Measurements from ENCODE around the gene TRIM62.

TRIM62 gene

DNA sequence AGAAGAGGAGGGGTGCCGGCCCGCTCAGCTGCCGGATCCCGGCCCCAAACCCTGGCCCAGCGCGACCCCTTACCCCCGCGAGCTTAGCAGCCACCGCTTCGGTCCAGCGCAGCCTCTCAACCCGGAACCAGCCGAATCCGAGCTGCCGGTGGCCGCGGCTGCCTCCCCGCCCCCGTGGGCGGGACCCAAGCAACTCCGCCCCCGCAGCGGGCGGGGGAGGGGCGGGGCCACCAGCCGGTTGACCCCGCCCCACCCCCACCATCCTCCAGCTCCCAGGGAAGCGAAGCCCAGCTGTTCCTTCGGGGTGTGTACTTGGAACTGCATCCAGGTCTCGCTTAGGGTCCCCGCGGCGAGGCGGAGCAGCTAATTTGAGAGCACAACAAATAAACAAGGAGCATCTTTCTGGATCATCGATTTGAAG is at the start of gene TRIM62:
Gene TRIM62 (minus strand): TSS at position 123 of the 421 bp plus-strand sequence. CDS start 611 bp downstream, outside the sequence.
- peak; percentile 78 for DNase-seq (ENCODE audit: low spot score)

DNA sequence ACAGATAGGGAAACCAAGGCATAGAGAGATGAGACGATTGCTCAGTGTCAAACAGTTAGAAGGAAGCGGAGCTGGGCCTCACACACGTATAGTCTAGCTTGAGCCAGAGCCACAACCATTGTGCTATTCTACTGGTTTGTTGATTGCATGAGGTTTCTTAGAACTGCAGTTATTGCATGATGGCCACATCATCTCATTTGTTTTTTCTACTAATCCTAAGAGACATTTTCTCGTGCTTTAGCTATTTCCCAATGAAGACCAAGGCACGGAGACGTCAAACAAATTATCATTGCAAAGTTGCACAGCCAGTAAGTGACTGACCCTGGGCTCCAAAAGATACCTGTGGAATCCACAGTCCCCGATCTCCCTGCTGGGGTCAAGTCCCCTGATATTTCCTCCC is 49.3 kb upstream of the TRIM62 start:
- no peak for DNase-seq (ENCODE audit: low spot score)

DNA sequence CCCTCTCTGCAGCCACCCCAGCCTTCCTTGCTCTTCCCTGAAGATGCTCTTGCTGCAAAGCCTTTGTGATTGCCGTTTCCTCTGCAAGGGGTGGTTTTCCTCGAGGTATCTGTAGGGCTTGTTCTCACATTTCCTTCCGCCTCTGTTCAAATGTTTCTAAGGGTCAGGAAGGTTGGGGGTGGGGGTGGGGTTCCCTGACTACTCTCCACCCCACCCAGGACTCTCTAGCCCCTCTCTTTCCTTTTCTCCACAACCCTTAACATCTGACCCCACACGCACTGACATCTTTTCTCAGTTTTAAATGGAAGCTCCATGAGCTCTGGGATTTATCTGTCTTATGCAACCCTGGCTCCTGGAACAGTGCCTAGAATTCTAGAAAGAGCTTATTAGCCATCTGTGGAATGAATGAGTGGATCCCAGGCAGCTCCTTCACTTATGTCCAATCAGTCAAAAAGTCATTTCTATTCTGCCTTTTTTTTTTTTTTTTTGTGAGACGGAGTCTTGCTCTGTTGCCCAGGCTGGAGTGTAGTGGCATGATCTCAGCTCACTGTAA is 47.2 kb upstream of the TRIM62 start:
- no peak for DNase-seq (ENCODE audit: low spot score)

DNA sequence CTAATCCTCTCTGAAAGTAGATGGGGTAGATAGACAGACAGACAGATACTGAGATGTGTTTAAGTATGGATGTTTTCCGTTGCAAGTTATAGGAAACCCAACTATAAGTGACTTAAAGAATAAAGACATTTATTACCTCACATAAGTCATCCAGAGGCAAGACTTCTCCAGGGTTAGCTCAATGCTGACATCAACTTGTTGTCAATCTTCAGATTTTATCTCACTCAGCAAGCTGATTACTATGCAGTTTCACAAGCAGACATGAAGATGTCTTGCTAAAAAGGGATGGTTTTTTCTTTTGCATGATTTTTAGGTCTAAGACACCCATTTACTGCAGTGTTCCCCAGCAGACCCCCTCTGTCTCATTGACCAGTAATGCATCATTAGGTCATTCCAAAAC is 43.7 kb upstream of the TRIM62 start:
- DNase-seq (ENCODE audit: low spot score), result no peak

DNA sequence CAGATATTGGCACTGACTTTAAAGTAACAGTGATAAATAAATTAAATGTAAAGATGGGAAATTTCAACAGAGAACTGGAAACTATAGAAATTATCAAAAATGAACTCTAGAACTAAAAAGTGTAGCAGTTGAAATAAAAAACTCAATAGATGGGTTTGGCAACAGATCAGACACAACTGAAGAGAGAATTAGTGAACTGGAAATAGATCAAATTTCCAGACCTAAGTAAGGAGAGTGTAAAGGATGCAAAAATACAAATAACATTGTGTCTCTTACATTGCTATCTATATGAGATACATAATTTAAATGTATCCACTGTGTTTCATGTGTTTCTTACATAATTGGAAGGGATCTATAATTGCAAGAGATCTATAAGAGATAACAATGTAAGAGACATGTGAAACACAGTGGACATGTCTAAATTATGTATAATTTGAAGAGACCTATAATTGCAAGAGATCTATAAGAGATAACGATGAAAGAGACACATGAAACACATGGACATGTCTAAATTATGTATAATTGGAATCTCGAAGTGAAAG is 42.4 kb upstream of the TRIM62 start:
- DNase-seq (ENCODE audit: low spot score), result no peak

DNA sequence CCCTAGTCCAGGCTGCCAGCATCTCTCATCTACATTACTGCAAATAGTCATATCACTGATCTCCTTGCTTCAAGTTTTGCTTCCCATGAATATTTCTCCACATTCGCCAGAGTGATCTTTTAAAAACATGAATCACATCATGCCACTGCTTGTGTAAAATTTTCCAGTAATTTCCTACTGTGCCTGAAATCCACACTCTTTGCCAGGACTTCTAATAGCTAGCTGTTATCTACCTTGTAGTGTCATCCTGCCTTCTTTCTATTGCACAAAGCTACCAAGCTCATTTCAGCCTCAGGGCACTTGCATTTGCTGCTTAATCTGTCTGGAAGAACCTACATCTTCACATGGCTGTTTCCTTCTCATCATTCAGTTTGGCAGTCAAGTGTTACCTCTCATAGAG is 40.5 kb upstream of the TRIM62 start:
- no peak for DNase-seq (ENCODE audit: low spot score)

DNA sequence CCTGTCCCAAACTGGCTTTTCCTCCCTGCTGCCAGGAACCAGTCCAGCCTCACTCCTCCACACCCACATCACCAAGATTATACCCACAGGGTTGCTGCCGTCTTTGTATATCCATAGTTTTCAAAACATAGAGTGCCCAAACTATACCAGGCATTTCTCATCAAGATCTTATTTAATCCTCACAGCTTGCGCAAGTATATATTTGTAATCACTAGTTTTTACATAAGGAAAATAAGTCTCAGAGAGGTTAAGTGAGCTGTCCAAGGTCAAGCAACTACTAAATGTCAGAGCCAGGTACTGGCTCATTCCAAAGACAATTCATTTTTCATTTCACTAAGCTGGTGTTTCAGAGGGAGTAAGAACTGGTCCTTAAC is 39.5 kb upstream of the TRIM62 start:
- no peak for DNase-seq (ENCODE audit: low spot score)

DNA sequence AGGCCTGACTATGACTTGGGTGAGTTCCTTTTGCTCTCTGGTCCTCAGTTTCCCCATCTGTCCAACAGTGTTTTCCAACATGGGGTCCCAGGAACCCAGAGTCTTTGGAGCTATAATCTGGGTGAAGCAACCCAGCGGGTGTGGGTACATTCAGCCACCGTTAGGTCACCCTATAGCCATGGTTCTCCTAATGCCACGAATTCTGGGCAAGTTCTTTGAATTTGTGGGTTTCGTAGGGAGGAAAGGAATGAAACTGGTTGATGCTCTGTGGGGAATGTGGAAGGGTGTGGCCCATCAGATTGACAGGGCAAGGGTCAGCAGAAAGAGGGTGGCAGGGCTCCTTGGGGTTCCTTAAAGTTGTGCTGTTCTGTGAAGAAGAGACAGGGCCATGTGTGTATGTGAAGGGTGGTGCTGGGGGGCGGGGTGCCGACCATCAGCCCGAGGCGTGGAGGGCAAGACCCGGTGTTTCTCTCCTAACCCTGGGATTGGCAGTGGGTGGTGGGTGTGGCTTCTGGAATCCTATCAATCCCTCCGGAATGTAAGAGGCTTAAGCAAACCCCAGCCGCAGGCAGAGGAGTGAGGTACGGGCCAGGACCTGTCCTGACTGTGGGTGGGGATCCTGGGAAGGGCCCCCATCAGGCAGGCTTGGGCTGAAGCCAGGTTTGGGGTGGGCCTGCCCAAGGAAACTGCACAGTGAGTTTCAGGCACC is 39.0 kb upstream of the TRIM62 start:
- DNase-seq (ENCODE audit: low spot score), result peak; percentile 52

DNA sequence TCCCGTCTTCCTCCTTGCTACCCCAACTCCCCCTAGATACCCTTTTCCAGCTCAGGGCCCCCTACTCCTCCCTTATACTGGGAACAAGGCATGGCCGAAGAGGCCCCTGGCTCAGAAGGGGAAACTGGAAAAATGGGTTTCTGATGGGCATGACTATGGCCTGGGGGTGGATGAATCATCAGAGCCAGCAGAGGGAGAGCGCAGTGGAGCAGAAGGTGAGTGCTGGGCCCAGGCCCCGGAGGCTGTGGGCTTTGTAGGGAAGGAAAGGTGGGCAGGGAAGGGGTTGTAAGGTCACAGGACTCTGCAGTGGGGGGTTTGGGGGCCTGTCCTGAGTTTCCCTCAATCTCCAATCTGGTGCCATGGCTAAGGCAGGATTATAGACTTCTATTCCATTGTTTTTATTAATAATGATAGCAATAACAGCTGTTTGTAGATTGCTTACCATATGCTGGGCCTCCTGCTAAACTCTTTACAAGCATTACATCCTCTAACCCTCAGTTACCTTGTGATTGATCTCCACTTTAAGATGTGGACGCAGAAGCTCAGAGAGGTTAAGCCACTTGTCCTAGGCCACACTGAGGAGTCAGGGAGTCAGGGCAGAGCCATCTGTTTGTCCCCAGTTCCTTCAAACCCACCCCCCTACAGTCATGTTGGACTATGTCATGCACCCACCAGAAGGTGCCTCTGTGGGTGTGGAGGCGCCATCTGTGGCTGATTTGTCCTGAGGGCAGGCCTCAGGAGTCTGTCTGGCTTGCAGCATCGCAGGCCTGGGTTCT is 38.2 kb upstream of the TRIM62 start:
- peak; percentile 31 for DNase-seq (ENCODE audit: low spot score)

DNA sequence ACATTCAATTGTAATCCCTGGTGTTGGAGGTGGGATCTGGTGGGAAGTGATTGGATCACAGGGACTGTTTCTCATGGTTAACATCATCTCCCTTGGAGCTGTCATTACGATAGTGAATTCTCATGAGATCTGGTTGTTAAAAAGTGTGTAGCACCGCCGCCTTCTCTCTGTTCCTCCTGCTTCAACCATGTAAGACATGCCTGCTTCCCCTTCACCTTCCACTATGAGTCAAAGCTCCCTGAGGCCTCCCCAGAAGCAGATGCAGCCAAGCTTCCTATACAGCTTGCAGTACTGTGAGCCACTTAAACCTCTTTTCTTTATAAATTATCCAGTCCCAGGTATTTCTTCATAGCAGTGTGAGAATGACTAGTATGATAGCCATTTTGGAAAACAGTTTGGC is 30.1 kb upstream of the TRIM62 start:
- no peak for DNase-seq (ENCODE audit: low spot score)

DNA sequence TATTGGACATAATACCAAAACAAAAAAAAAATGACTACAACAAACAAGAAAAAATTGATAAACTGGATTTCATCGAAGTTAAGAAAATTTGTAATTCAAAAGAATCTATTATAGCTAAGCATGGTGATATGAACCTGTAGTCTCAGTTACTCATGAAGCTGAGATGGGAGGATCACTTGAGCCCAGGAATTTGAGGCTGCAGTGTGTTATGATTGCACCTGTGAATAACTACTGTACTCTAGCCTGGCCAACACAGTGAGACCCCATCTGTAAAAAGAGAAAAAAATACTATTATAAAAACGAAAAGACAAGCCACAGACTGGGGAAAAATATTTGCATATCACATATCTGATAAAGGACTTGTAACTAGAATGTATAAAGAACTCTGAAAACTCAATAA is 24.5 kb upstream of the TRIM62 start:
- no peak for DNase-seq (ENCODE audit: low spot score)

DNA sequence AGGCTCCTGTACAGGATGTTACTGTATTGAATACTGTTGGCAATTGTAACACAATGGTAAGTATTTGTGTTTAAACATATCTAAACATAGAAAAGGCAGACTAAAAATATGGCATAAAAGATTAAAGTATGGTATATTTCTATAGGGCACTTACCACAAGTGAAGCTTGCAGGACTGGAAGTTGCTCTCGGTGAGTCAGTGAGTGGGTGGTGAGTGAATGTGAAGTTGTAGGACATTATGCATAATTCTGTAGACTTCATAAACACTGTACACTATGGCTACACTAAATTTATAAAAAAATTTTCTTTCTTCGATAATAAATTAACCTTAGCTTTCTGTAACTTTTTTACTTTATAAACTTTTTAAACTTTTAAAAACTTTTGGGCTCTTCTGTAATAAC is 13.7 kb upstream of the TRIM62 start:
- no peak for DNase-seq (ENCODE audit: low spot score)

DNA sequence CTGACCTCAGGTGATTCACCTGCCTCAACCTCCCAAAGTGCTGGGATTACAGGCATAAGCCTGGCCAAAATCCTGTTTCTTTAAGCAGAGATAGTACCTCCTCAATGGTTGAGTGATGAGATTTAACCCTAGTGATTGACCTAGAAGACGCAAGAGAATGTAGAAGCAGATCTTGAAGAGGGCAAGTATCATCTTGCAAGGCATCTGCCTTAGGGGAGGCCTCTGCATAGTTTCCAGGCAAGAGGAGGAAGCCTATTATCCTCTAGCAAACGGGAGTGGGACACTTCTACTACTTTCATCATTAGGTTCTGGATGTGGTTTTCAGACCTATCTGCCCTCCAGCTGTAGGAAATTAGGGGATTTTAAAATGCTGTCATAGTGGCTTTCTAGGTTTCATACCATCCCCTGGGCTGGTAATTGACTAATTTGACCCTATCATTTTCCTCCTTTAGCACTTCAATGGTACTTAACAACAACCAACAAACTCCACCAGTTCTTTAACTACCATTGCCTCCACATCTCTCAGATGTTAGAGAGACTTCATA is 10.0 kb upstream of the TRIM62 start:
- DNase-seq (ENCODE audit: low spot score), result no peak

DNA sequence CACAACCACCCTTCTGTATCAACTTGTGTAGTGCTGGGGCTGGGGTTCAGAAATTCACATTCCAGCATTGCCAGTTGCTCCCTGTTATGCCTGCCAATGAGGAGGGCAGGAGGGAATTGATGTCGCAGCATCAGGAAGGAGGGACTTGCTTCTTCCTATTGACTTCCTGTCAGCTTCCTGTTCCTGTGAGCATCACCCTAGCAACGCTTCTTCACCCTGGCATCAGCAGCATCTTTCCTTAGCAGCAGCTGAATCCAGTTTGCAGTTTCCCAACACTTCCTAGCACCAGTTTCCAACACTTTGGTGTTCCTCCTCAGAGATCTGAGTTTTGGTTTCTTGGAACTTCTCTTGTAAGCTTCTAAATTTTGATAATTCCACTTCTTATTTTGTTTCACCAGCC is 8.9 kb upstream of the TRIM62 start:
- DNase-seq (ENCODE audit: low spot score), result no peak

DNA sequence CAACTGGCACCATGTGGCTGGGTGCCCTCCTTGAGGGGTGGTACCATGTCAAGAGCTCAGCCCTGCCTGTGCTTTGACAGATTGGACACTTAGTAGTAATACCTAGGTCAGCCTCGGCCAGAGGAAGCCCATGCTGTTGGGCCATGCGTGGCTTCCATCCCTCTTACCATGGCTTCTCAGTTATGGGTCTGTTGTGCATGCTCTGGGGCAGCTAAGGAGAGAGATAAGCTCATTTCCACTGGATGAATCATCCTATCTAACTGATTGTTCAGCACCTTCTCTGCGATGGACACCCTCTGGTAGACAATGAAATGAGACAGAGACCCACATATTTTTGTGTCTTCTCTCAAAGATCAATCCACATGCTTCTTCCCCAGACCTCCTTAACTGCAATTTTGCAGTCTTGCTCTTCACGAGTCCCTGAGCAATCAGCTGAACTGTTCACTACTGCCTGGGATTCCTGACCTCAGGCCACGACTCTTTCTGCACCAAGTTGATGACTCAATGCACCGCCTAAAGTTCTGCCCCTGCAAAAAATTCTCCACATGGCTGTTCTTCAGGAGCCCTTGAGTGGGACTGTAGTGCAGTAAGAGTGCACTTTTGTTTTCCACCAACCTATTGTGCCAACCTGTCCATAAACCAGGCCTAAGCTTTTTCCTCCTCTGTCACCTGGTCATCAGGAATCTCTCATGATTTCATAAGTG is 6.9 kb upstream of the TRIM62 start:
- DNase-seq (ENCODE audit: low spot score), result no peak

DNA sequence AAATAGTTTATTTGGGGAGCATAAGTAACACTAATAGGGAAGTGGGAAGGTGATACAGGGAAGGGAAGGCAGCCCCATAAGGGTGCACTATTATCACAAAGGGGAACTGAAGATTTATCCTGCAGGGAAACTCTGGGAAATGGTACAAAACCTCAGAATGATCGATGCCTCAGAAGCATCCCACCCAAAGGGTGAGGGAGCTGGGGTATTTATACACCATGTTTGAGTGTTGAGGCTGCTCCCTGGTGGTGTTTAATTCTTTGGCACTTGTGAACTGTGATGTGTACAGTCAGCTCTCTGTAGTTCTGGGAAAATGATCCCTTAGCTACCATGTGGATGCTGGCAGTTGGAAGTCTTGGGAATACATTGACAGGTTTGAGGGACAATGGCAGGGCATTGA is 5.1 kb upstream of the TRIM62 start:
- no peak for DNase-seq (ENCODE audit: low spot score)

DNA sequence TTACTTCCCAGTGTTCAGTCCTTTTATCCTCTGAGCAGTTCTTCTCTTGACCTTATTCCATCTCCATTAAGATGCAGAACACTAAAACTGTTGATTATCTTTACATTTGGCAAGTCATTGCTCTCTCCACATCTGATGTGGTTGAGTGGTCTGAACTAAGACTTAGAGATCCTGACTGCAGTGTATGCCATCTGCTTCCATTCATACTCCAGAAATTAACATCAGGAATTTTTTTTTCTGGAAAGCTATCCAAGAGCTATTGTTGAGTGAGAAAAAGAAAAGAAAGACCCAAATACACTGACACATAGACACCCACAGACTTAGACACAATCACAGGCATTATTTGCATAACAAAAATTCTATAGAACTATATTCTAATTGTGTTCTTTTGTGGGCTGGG is 3.7 kb upstream of the TRIM62 start:
- no peak for DNase-seq (ENCODE audit: low spot score)

DNA sequence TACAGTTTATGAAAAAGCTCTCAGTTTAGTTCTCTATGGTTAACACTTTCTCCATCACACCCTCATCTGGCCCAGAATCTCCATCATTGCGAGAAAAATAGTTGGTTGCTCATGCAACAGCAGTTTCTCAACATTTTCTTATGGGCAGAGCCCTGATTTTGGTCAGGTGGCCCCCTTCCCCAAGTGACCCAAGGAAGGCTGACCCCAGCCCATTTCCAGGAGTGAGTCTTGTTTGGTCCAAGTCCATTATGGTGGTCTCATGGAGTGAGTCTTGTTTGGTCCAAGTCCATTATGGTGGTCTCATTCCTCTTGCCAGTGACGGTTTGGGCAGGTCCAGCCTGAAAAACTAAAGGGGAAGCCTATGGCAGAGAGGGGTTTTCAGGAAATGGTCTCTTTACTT is 1.5 kb upstream of the TRIM62 start:
- DNase-seq (ENCODE audit: low spot score), result no peak

DNA sequence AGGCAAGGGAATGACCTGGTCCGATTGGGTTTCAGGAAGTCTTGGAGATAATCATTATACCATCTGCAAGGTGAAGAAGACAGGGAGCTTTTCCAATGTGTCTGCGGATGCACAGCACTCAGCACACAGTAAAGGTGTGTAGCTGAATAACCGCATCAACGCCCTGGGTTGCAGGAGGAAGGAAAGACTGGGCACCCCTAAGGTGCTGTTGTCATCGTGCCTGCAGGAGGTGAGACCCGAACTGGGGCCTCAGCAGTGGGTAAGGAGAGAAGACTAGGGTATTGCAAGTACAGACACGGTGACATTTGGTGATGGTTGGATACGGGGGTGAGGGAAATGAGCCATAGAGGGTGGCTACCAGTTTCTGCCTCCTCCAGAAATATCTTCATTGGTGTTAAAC is 1.1 kb upstream of the TRIM62 start:
- DNase-seq (ENCODE audit: low spot score), result no peak

DNA sequence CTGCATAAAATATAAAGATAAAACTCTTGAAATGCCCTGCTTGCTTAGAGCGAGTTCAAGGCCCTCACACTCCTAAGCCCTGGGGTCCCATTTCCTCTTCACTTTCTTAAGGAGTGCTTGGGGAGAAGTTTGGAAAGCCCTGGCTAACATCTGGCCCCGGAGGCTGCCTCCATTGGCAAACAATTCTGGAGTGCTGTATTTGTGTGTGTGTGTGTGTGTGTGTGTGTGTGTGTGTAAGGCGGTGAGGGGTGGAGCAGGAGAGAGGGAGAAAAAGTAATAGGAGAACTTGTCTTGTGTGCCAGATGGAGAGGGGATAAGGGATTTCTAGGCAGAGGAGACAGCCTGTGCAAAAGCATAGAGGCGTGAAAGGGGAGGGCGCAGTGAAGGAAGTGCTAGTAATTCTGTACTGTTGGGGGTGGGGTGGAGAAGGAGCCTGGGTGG is 578 bp upstream of the TRIM62 start:
- peak; percentile 9 for DNase-seq (ENCODE audit: low spot score)

DNA sequence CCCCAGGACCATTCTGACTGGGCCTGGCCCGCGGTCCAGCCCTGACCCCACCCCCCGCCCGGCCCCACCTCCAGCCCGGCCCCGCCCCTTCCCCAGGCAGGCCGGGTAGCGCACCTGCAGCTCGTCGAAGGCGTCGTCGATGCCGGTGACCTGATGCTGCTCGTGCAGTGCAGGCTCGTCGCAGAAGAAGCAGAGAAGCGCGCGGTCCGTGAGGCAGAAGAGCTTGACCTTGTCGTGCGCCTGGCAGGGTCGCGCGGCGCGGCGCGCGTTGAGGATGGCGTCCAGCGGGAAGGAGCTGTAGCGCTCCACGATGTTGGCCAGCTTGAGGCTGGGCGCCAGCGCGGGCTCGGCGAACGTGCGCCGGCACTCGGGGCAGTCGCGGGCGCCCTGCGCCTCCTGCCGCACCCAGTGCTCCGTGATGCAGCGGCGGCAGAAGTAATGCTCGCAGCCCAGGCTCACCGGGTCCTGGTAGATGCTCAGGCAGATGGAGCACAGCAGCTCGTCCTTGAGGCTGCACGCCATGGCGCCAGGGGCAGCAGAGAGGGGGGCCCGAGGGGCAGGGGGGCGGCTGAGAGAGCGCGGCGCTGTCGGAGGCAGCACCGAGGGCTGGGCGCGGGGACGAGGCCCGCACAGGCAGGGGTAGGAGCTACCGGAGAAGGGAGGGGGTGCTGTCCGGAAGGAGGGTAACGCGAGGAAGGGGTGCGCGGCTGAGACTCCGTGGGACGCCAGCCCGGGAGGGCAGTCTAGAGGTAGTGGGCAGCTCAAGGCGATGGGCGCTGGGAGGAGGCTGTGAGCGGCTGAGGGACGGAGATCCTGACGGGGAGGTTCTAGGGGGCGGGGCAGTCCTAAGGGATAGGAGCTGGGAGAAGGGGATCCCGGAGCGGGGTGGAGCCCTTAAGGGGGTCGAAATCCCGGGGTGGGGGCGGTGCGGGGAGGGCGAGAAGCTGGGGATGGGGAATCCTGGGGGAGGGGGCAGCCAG is 642 bp downstream of the TRIM62 start:
- peak; percentile 82 for DNase-seq (ENCODE audit: low spot score)
